Vagina (tissue), 2 donors: ENCODE measurements around the gene GCKR. TPM values are rescaled to one million over a fixed set of nuclear protein-coding genes. Genes with fewer than 3 reads are reported as not detected.

Experiments
- DNase-seq, 2 donors: peaks; one replicate each; pipeline ENCODE4 v3.0.0-alpha.2; 2017; ENCODE audit errors: extremely low spot score in 2 of 2
- H3K27ac ChIP-seq: fragments of 200-600 bp; sonication (generic); one replicate; pipeline ENCODE4 v1.5.1; 2019
- H3K27me3 ChIP-seq: fragments of 200-600 bp; sonication (generic); one replicate; pipeline ENCODE4 v1.5.1; 2019
- H3K36me3 ChIP-seq, 2 donors: fragments of 200-600 bp; sonication (generic); one replicate each; pipeline ENCODE4 v1.5.1; 2017 to 2019
- H3K4me1 ChIP-seq: fragments of 200-600 bp; sonication (generic); one replicate; pipeline ENCODE4 v1.5.1; 2019
- H3K4me3 ChIP-seq, 2 donors: fragments of 200-600 bp; sonication (generic); 1 replicate in 1 of 2; 2 replicates in 1 of 2; pipeline ENCODE4 v1.5.1; 2016 to 2019
- H3K9me3 ChIP-seq: fragments of 200-600 bp; sonication (generic); one replicate; pipeline ENCODE4 v1.5.1; 2019
- CTCF ChIP-seq, 3 experiments: fragments of 450-650 bp in 2 of 3; fragments of 200-600 bp in 1 of 3; sonication (generic) in 1 of 3; IDR thresholded peaks; one replicate each; pipeline ENCODE4 v1.5.1; 2017 to 2019; ENCODE audit warnings: antibody characterized with exemption in 3 of 3, mild to moderate bottlenecking in 2 of 3, moderate library complexity in 2 of 3
- POLR2A ChIP-seq, 2 donors: fragments of 450-650 bp; IDR thresholded peaks; one replicate each; pipeline ENCODE4 v1.6.1; 2017; ENCODE audit warnings: antibody characterized with exemption in 2 of 2, mild to moderate bottlenecking in 2 of 2, moderate library complexity in 2 of 2
- POLR2AphosphoS5 ChIP-seq, 2 donors: sonication (generic); formaldehyde crosslinking; IDR thresholded peaks; one replicate each; pipeline ENCODE4 v1.9.0; 2017; ENCODE audit warnings: antibody characterized with exemption in 2 of 2, mild to moderate bottlenecking in 2 of 2, low read depth in 1 of 2; ENCODE audit not compliant: insufficient read depth in 1 of 2
- intact Hi-C: fragments of 100-400 bp; cut with DNase I; formaldehyde crosslinking; loops from one replicate; pipeline ENCODE4 v1.15.1; 2023
- total RNA-seq: library from RNA; depleted of rRNA; stranded (reverse); fragments of >200 nt; gene quantifications from one replicate; pipeline ENCODE4 v1.2.3, GENCODE V29; 2016

GCKR gene
- total RNA-seq, 1 donor from 2014 or later = 0.98 TPM

- Histone ChIP-seq H3K27me3 (no peaks in the 10 kb centered on the region), H3K27ac (no peak overlapping the region), H3K36me3 (no peaks in the 10 kb centered on the region), H3K9me3 (no peaks in the 10 kb centered on the region), H3K4me3 (no peak overlapping the region), H3K4me1 (peaks cover 30% of the 10 kb centered on the region)
- intact Hi-C loops = loop anchor here (5.0 kb wide), 1 partner anchor 135 kb away; the partner anchor contains the start of genes CCDC121 and GPN1
- TF ChIP-seq POLR2AphosphoS5 (IDR thresholded peaks at IDR 0.05; ENCODE audit: insufficient read depth in 1 of 2, low read depth in 1 of 2) (no peak), POLR2A (IDR thresholded peaks at IDR 0.05) (no peak), CTCF (IDR thresholded peaks at IDR 0.05) (no peak)
- no peak for DNase-seq
These were observed 4.1 kb upstream of the GCKR start for GRCh38 chr2:27492557-27492956.

- Histone ChIP-seq H3K27ac (no peak overlapping the region), H3K36me3 (no peaks in the 10 kb centered on the region), H3K4me1 (peaks cover 20% of the 10 kb centered on the region), H3K9me3 (no peaks in the 10 kb centered on the region), H3K4me3 (peak overlapping the region; percentile 53 to 87), H3K27me3 (no peaks in the 10 kb centered on the region)
- no peak for DNase-seq
- intact Hi-C loops = loop anchor here (5.0 kb wide), 1 partner anchor 133 kb away; the partner anchor contains the start of genes CCDC121 and GPN1
- TF ChIP-seq POLR2A (IDR thresholded peaks at IDR 0.05) (no peak), POLR2AphosphoS5 (IDR thresholded peaks at IDR 0.05; ENCODE audit: insufficient read depth in 1 of 2, low read depth in 1 of 2) (no peak), CTCF (IDR thresholded peaks at IDR 0.05) (no peak)
These were observed 2.7 kb upstream of the GCKR start for GRCh38 chr2:27493948-27494283.

GRCh38 chr2:27494284-27494943 lies 2.2 kb upstream of the GCKR start:
- peak in 1 of 2 donors; percentile 35 for TF ChIP-seq POLR2A (IDR thresholded peaks at IDR 0.05)
- no peak for TF ChIP-seq CTCF (IDR thresholded peaks at IDR 0.05)
- peak in 1 of 2 donors; percentile 71 for TF ChIP-seq POLR2AphosphoS5 (IDR thresholded peaks at IDR 0.05; ENCODE audit: insufficient read depth in 1 of 2, low read depth in 1 of 2)
- intact Hi-C loops = loop anchor here (5.0 kb wide), 1 partner anchor 133 kb away; the partner anchor contains the start of genes CCDC121 and GPN1
- Histone ChIP-seq H3K36me3 (no peaks in the 10 kb centered on the region), H3K27ac (peak overlapping the region; percentile 34), H3K4me1 (peaks cover 15% of the 10 kb centered on the region), H3K9me3 (no peaks in the 10 kb centered on the region), H3K27me3 (no peaks in the 10 kb centered on the region), H3K4me3 (peak overlapping the region; percentile 53 to 87)
- DNase-seq = no peak

GRCh38 chr2:27494944-27495554 lies 1.6 kb upstream of the GCKR start, which contains the start of gene FNDC4:
Gene FNDC4 (minus strand): TSS chr2:27495200. CDS start chr2:27494679, 521 bp downstream.
- H3K27ac ChIP-seq = peak within 1 kb of the TSS; percentile 34
- no peaks in the 10 kb centered on the region for H3K36me3 ChIP-seq
- intact Hi-C loops = loop anchor here (5.0 kb wide), 1 partner anchor 132 kb away; the partner anchor contains the start of genes CCDC121 and GPN1
- TF ChIP-seq POLR2AphosphoS5 (IDR thresholded peaks at IDR 0.05; ENCODE audit: insufficient read depth in 1 of 2, low read depth in 1 of 2) (no peak), CTCF (IDR thresholded peaks at IDR 0.05) (no peak), POLR2A (IDR thresholded peaks at IDR 0.05) (no peak)
- H3K4me3 ChIP-seq = peak within 1 kb of the TSS; percentile 53 to 87
- no peak for DNase-seq
- no peaks in the 10 kb centered on the region for H3K9me3 ChIP-seq
- peaks cover 15% of the 10 kb centered on the region for H3K4me1 ChIP-seq
- H3K27me3 ChIP-seq = no peaks in the 10 kb centered on the region
